Activated T-cell treated with anti-CD3 and anti-CD28 coated beads, Interleukin-2, amount 50 U/mL, for 72 hours (primary cell): ENCODE data around the gene PLN. TPM values are rescaled to one million over a fixed set of nuclear protein-coding genes. Genes with fewer than 3 reads are reported as not detected.

Source experiments
- ATAC-seq, 2 donors: fragments of 150-1000 bp; cut with Tn5 transposase; replicated peaks in 1 of 2; 2 replicates each; pipeline ENCODE4 v1.10.0; 2021; ENCODE audit warnings: moderate library complexity in 2 of 2, mild to moderate bottlenecking in 1 of 2
- DNase-seq, 2 donors: peaks; one replicate each; pipeline ENCODE4 v3.0.0; 2021 to 2022; ENCODE audit warnings: mixed read lengths in 1 of 2
- H3K27ac Mint-ChIP-seq: one replicate; pipeline ENCODE4 v1.8.0; 2022; ENCODE audit warnings: mild to moderate bottlenecking, moderate library complexity, mixed read lengths
- H3K27me3 Mint-ChIP-seq: one replicate; pipeline ENCODE4 v1.8.0; 2022; ENCODE audit warnings: low read depth, mixed read lengths
- H3K36me3 Mint-ChIP-seq, 2 donors: one replicate each; pipeline ENCODE4 v1.8.0; 2022; ENCODE audit warnings: mixed read lengths in 2 of 2, mild to moderate bottlenecking in 1 of 2; ENCODE audit not compliant: insufficient read depth in 2 of 2
- H3K4me1 Mint-ChIP-seq: one replicate; pipeline ENCODE4 v1.8.0; 2022; ENCODE audit warnings: low read depth, mixed read lengths
- H3K4me3 Mint-ChIP-seq, 2 donors: one replicate each; pipeline ENCODE4 v1.8.0; 2022; ENCODE audit warnings: mild to moderate bottlenecking in 2 of 2, mixed read lengths in 2 of 2, moderate library complexity in 2 of 2
- H3K9me3 Mint-ChIP-seq, 2 donors: one replicate each; pipeline ENCODE4 v1.8.0; 2022; ENCODE audit warnings: mixed read lengths in 2 of 2
- total RNA-seq, 2 donors: library from RNA; stranded (reverse); gene quantifications; one replicate each; pipeline ENCODE4 v1.2.3, GENCODE V29; 2022

PLN gene
- total RNA-seq, 2 donors from 2014 or later: not detected

DNA sequence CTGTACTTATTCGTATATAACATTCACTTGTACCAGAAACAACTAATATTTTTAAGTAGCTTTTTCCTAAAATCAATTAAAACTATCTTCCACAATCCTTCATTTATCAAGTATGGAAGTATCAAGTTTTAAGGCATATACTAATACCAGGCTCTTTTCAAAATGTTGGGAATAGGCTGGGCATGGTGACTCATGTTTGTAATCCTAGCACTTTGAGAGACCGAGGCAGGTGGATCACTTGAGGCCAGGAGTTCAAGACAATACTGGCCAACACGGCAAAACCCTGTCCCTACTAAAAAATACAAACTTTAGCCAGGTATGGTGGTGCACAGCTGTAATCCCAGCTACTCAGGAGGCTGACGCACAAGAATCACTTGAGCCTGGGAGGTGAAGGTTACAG lies 25.7 kb upstream of the PLN start:
- Mint-ChIP-seq H3K4me1 (peaks cover 21% of the 10 kb centered on the region), H3K27ac (no peak overlapping the region)

DNA sequence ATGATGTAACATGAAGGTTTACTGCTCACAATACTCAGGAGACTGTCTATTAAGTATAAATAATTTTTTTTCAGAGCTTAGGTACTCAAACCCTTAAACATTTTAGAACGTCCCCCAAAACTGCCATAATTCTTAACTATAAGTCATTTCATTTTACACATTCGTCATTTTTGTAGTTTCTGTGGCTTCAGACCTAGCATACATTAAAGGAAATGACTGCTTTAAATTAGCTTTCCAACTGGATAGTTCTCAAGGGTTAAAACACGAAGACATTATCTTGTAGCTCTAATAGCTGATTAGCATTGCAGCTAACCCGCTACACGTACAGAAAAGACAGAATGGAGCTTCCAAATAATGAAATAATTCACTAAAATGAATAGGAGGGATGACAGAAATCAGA lies 24.9 kb upstream of the PLN start:
- Mint-ChIP-seq H3K27ac (no peak overlapping the region), H3K36me3 (peaks cover 11 to 13% of the 10 kb centered on the region in 2 donors), H3K27me3 (no peaks in the 10 kb centered on the region), H3K4me3 (no peak overlapping the region), H3K9me3 (peaks cover 4 to 5% of the 10 kb centered on the region in 2 donors), H3K4me1 (peaks cover 21% of the 10 kb centered on the region)
- ATAC-seq (no peak), DNase-seq (no peak)

More for the DNA sequence above, 25.7 kb upstream of the PLN start:
- Mint-ChIP-seq H3K9me3 (peaks cover 4 to 7% of the 10 kb centered on the region in 2 donors), H3K36me3 (peaks cover 12 to 20% of the 10 kb centered on the region in 2 donors), H3K4me3 (no peak overlapping the region), H3K27me3 (no peaks in the 10 kb centered on the region)
- DNase-seq (no peak), ATAC-seq (no peak)

DNA sequence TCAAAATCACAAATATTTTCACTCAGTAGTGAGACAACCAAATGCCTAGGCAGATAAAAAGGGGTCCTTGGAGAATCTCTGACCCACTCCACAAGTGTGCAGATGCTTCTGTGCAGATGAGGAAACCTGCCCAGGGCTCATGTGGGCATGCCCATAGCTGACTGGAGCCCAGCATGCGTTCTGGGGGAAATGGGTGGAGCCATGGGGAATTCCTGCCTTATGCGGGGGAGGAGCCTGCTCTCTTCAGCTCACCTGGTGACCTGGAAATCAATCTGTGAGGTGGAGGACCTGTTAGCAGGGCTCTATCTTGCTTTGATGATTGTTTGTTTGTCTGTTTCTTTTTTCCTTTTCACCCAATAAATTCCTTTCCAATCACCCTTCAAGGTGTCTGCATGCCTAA lies 23.4 kb upstream of the PLN start:
- Mint-ChIP-seq H3K9me3 (no peaks in the 10 kb centered on the region), H3K27me3 (no peaks in the 10 kb centered on the region), H3K36me3 (peaks cover 4 to 6% of the 10 kb centered on the region in 2 donors), H3K4me3 (no peak overlapping the region), H3K27ac (no peak overlapping the region), H3K4me1 (peaks cover 21% of the 10 kb centered on the region)
- ATAC-seq: no peak
- DNase-seq: no peak

- no peak for DNase-seq
- Mint-ChIP-seq H3K4me1 (peaks cover 30% of the 10 kb centered on the region), H3K27me3 (no peaks in the 10 kb centered on the region), H3K27ac (no peak overlapping the region), H3K4me3 (no peak overlapping the region), H3K36me3 (peaks cover 4 to 12% of the 10 kb centered on the region in 2 donors), H3K9me3 (peaks cover 2 to 3% of the 10 kb centered on the region in 2 donors)
- no peak for ATAC-seq
These were observed 21.9 kb upstream of the PLN start for GRCh38 chr6:118525913-118526780.

GRCh38 chr6:118528129-118528528 lies 20.0 kb upstream of the PLN start:
- Mint-ChIP-seq H3K9me3 (peaks cover 3 to 9% of the 10 kb centered on the region in 2 donors), H3K27ac (no peak overlapping the region), H3K4me3 (no peak overlapping the region), H3K4me1 (peaks cover 39% of the 10 kb centered on the region), H3K36me3 (peaks cover 5 to 21% of the 10 kb centered on the region in 2 donors), H3K27me3 (no peaks in the 10 kb centered on the region)
- DNase-seq: no peak
- ATAC-seq: no peak

DNA sequence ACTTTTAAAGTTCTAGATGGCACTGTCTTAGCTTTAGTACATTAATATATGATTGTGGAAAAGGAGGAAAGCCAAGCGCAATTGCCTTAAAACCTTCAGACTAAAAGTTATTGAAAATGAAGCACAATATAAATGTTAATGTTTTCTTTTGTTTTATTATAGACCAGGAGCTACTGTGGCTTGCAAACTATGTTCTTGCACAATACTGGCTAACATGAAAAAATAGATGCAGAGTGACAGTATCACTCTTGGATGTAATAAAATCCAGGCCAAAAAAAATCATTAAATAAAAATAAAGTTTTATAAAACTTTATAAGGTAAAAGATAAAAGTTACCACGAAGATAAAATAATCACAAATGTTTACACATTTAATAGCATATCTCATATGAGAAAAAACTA lies 18.3 kb upstream of the PLN start:
- Mint-ChIP-seq H3K9me3 (peaks cover 3 to 9% of the 10 kb centered on the region in 2 donors), H3K27me3 (no peaks in the 10 kb centered on the region), H3K4me3 (no peak overlapping the region), H3K27ac (no peak overlapping the region), H3K4me1 (peaks cover 35% of the 10 kb centered on the region), H3K36me3 (peaks cover 6 to 19% of the 10 kb centered on the region in 2 donors)
- ATAC-seq (no peak), DNase-seq (no peak)

DNA sequence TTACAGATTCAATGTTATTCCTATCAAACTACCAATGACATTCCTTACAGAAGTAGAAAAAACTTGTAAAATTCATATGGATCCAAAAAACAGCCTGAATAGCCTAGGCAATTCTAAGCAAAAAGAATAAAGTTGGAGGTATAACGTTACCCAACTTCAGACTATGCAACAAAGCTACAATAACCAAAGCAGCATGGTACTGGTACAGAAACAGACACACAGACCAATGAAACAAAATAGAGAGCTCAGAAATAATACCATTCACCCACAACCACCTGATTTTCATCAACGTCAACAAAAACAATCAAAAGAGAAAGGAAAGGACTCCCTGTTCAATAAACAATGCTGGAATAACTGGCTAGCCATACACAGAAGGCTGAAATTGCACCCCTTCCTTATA lies 17.2 kb upstream of the PLN start:
- H3K36me3 Mint-ChIP-seq: peaks cover 8 to 23% of the 10 kb centered on the region in 2 donors

GRCh38 chr6:118535176-118535844 lies 12.8 kb upstream of the PLN start:
- Mint-ChIP-seq H3K4me1 (peaks cover 27% of the 10 kb centered on the region), H3K4me3 (no peak overlapping the region), H3K9me3 (peaks cover 3 to 9% of the 10 kb centered on the region in 2 donors), H3K27me3 (no peaks in the 10 kb centered on the region), H3K27ac (no peak overlapping the region), H3K36me3 (peaks cover 8 to 23% of the 10 kb centered on the region in 2 donors)
- DNase-seq (no peak), ATAC-seq (no peak)

More for the DNA sequence above, 17.2 kb upstream of the PLN start:
- Mint-ChIP-seq H3K4me3 (no peak overlapping the region), H3K4me1 (peaks cover 33% of the 10 kb centered on the region), H3K27ac (no peak overlapping the region), H3K27me3 (no peaks in the 10 kb centered on the region), H3K9me3 (peaks cover 3 to 9% of the 10 kb centered on the region in 2 donors)
- ATAC-seq (no peak), DNase-seq (no peak)

DNA sequence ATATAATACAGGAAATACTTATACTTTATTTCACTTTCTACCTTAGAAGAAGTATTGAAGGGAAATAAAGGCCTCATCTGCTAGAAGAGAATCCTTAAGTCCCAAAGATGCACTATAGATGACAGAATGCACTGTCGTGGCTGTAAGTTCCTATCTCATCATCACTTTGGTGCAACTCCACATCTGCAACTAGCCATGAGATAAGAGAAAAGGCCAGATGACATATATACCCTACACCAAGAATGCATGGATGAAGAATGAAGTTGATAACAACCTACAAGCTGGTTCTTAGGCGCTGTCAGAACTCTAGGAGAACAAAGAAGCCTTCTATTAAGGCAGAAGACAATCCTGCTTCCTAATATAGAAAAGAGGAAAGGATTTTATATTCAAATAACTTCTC lies 11.6 kb upstream of the PLN start:
- Mint-ChIP-seq H3K27me3 (no peaks in the 10 kb centered on the region), H3K4me1 (peaks cover 20% of the 10 kb centered on the region), H3K36me3 (peaks cover 4 to 15% of the 10 kb centered on the region in 2 donors), H3K4me3 (no peak overlapping the region), H3K27ac (no peak overlapping the region), H3K9me3 (peaks cover 0 to 5% of the 10 kb centered on the region in 2 donors)
- DNase-seq: no peak
- no peak for ATAC-seq

DNA sequence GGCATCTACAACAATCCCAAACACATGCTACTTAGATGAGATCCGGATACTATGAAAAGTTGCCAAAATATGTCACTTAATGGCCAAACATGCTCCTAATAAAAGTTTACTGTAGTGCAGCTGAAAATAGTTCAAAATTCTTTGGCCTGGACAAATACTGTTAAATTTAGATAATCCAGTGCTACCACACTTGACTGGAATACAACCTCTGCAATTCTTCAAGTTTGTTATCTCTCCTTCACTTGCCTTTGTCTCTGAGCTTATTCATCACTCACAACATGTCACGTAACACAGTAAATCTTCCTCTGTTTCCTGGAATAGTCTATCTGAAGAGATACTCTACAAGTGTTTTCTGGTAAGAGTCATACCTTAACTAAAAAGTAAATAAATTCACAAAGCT lies 10.5 kb upstream of the PLN start:
- ATAC-seq: no peak
- DNase-seq: no peak
- H3K4me1 Mint-ChIP-seq: peaks cover 18% of the 10 kb centered on the region
- no peaks in the 10 kb centered on the region for H3K9me3 Mint-ChIP-seq
- H3K36me3 Mint-ChIP-seq: peaks cover 4 to 11% of the 10 kb centered on the region in 2 donors
- no peaks in the 10 kb centered on the region for H3K27me3 Mint-ChIP-seq
- no peak overlapping the region for H3K4me3 Mint-ChIP-seq
- H3K27ac Mint-ChIP-seq: no peak overlapping the region

DNA sequence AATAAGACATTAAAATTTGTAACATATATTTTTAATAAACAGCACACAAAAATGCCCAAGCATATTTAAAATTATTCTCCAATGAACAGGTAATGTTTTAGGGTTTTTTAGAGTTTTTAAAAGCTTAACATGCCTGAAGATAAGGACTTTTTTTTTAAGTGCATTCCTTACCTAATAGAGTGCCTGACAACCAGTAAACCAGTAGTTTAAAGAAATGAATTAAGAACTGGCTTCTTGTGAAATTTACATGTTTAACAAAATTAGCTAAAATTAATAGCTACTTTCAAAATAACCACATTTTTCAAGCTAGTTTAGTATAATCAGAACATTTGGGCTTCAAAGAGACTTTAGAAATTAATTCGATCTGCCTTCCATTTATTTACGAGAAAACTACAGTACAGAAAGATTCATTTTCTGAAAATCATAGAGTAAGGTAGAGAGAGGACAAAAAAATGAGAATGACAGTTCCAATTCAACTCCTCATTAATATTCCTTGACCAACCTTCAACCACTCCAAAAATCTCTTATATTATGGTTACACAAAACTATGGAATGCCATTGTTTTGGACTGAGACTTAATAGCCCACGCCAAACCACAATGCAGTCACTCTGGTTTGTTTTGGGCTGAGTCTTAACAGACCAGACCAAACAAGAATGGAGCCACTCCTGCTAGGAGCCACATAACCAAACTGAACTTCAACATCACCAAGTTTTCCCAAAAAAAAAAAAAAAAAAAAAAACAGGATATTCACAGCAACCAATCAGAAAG lies 5.7 kb upstream of the PLN start:
- no peak for ATAC-seq
- peaks cover 0 to 3% of the 10 kb centered on the region in 2 donors for H3K36me3 Mint-ChIP-seq
- no peaks in the 10 kb centered on the region for H3K9me3 Mint-ChIP-seq
- H3K27ac Mint-ChIP-seq: no peak overlapping the region
- no peak for DNase-seq
- H3K4me3 Mint-ChIP-seq: no peak overlapping the region
- peaks cover 31% of the 10 kb centered on the region for H3K4me1 Mint-ChIP-seq
- no peaks in the 10 kb centered on the region for H3K27me3 Mint-ChIP-seq

GRCh38 chr6:118544105-118544504 lies 4.0 kb upstream of the PLN start:
- peaks cover 0 to 3% of the 10 kb centered on the region in 2 donors for H3K36me3 Mint-ChIP-seq

More at GRCh38 chr6:118544105-118544504, 4.0 kb upstream of the PLN start:
- H3K27me3 Mint-ChIP-seq: no peaks in the 10 kb centered on the region
- H3K4me1 Mint-ChIP-seq: peaks cover 42% of the 10 kb centered on the region
- no peak overlapping the region for H3K4me3 Mint-ChIP-seq
- DNase-seq: no peak
- ATAC-seq: no peak
- H3K27ac Mint-ChIP-seq: no peak overlapping the region
- H3K9me3 Mint-ChIP-seq: no peaks in the 10 kb centered on the region
